HG02981 (cell line): ENCODE data around the gene NT5DC1.
"Not testable (repeated sequence)": the region's sequence is repeated elsewhere in the genome, so short reads cannot be mapped to it uniquely, and the experiment has no call there.

Source experiments
- ATAC-seq: cut with Tn5 transposase; IDR thresholded peaks from one replicate; pipeline ENCODE4 v1.9.1; 2021; ENCODE audit warnings: mild to moderate bottlenecking, moderate library complexity; ENCODE audit not compliant: unreplicated experiment

Gene NT5DC1

DNA sequence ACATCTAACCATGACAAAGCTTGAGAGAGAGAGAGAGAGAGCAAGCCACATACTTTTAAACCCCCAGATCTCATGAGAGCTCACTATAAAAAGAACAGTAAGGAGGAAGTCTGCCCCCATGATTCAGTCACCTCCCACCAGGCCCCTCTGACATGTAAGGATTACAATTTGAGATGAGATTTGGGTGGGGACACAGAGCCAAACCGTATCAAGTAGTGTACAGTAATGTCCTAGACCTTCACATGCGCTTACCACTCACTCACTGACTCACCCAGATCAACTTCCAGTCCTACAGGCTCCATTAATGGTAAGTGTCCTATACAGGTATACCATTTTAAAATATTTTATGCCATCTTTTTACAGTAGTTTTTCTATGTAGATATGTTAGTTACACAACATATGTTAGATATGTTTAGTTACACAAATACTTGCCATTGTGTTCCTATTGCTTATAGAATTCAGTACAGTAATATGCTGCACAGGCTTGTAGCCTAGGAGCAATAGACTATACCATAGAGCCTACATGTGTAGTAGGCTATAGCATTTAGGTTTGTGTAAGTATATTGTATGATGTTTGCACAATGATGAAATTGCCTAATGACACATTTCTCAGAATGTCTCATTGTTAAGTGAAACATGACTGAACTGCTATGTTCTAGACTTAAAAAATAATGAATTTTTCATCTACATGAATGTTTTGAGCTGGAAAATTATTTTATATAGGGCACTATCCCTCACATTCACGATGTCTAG is 167.4 kb downstream of the NT5DC1 start:
- ATAC-seq: peak; percentile 15

DNA sequence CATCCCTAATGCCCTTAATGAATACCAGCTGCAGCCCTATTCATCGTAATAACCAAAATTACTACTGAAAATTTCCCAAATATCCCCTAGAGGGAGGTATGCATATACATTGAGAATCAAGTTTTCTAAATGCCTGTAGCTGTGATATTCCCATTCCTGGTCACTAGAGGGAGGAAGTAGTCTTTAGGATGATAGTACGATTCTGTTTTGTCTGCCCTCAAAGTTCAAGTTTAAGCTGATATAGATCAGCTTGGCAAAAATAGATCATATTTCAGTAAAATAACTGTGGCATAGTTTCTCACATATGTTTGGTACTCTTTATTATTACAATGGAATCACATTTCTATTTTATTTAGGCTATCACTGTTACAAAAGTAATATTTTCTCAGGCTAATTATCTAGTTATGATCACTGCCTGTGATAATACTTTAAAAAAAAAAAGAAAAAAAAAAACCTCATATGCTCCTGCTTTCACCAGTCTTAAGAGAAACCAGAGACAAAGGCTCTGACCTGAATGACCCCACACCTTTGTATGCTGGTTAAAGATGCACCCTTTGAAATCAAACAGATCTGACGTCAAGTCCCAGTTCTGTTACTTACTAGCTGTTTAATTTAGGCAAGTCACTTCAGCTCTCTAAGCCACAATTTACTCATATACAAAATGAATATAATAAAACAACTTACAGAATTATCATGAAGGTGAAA is 168.1 kb downstream of the NT5DC1 start:
- peak; percentile 90 for ATAC-seq

DNA sequence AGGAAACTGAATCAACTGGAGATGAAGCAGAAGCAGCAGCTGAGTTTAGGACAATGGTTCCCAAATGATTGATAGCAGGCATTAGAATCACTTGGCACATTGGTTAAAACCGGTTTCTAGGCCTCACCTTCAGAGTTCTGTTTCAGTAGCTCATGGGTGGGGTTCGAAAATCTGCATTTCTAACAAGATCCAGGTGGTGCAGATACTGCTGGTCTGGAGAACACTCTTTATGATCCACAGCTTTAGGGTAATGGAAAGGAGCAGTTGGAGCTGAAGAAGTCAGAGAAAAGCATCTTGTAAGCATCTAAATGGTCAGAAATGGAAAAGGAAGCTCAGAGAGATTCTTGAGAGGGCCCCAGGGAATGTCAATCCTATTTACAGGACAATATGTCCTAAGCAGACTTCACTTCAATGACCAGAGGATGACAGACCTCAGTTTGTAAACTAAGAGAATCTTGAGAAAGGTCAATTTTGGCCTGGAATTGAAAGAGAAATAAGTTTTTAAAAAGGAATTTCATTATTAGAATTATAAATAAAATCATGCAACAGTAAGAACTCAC is 170.6 kb downstream of the NT5DC1 start:
- no peak for ATAC-seq

DNA sequence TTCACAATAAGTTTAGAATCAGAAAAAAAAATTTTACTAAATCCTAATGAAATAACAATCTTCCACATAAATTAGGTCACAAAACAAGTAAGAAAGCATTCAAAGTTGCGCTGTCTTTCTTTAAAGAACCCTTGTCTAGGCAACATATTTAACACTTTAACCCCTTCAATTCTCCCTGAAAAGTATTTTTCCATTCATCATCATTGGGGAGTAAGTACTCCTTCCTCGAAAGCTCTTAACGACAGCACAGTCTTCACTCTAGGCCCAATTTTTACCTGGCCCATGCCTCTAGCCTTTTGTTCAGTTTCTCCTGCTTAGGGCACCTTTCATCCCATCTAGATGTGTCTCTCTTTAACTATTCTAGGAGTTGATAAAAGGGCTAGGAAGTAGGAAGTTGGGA is 176.5 kb downstream of the NT5DC1 start:
- no peak for ATAC-seq

DNA sequence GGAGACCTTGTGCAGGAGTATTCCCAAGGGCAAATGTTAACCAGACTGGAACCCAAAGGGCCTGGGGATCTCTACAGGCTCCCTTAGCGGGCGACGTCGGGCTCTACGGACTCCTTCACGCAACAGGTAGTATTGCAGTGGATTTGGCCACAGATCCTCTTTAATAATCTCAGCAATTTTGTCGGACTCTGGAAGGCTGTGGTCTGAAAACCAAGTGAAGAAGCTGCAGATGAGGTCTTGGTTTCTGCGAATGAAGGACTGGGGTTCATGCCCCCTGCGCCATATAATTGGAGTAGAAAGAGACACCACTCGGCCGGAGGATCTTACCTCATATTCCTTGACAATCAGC is 177.8 kb downstream of the NT5DC1 start:
- no peak for ATAC-seq

DNA sequence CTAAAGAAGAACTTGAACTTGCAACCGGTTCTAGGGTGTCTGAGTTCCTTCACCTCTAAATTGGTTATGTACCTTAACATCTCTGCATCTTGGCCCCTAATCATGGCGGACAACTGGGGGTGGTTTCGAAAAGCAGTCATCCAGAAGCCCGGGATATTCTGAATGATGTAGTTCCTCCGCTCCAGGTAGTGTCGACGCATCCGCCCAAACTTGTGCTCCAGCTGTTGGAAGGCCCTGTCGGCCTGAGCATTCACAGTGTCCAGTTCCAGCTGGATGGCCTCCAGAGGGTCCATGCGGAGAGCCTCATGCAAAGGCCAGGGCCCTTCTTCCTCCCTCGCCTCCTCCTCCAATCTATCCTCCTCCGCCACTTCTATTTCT is 178.2 kb downstream of the NT5DC1 start:
- ATAC-seq: no peak

DNA sequence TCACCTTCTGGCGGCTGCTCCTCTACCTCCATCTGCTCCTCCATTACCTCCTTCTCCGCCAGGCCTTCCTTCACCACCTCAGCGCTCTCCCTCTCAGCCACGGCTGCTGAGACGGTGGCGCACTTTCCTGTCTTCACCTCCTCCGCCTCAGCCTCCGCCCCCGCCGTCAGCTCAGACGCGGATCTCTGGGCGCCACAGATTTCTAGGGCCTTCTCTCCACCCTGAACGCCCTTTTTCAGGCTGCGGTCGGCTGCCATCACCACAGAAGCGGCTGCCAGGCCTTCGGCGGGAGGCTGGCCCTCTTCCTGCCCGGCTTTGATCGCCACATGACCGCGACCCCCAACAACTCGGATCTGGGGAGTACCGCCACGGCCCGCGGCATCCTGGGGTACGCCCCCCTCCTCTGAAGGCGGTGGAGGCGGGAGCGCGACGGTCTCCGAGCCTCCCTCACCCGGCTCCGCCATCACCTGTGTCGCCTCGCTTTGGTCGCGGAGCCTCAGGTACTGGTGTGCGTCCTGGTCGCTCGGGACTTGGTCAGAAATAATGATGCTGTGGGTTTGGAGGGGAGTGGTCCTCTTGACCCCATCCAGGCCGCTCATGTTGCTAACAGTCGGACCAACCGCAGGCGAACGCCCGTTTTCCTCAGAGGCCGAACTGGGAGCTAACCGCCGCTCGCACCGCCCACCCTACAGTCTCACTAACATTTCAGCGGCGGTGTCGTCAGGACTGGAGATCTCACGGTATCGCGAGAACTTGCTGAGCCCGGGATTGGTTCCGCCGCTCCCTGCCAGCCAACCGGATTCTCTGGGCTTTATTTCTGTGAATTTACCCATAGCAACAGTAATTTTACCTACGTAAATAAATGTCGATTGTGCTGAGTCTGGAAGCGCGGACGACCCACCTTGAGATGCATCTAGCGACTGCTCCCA is 178.8 kb downstream of the NT5DC1 start, which contains the start of gene TSPYL1:
Gene TSPYL1, minus strand, starts transcription at position 699 of the 929 bp plus-strand sequence. Its CDS starts 100 bp downstream, at position 599.
- peak; percentile 95 for ATAC-seq

DNA sequence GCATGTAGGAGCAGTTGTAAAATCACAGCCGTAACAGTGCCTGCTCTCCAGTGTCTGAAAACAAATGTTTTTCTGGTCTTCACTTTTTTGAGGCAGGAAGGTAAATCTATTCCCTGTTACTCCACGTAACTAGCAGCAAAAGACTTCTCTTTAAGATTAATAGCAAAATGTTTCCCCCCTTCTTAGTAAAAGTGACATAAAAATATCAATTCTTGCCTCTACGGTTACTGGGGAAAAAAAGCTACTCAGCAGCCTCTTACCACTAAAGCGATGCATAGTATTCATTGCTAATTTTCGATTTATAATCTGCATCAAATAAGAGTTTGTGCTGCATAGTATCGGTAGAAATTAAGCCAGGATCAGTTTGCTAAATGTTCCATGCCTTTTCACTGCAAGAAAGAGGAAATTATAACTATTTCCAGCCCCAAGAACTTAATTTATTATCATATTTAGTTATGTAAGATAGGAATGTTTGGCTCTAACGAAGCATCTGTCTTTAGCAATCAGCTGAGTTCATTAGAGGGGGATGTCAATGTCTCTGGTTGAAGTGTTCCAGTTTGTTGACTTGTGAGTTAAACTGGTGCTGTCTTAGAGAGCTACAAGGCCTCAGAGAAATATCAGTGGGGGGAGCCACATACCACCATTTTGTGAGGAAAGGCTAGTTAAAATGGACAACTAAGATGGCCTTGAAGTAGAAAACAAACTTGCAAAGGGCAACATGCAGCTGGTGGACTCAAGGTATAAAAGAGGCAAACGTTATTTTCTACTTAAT is 179.7 kb downstream of the NT5DC1 start:
- ATAC-seq: no peak

DNA sequence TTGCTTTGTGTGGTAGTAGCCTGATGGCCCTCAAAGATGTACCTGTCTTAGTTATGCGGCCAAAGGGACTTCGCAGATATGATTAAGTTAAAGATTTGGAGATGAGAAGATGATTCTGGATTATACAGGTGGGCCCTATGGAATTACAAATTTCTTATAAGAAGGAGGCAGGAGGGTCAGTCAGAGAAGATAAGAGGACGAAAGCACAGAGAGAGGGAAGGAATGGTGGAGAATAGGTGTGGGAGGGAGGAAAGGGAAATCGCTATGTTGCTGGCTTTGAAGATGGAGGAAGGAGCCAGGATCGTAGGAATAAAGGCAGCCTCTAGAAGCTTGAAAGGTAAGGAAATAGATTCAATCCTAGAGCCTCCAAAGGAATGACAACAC is 180.3 kb downstream of the NT5DC1 start:
- no peak for ATAC-seq

DNA sequence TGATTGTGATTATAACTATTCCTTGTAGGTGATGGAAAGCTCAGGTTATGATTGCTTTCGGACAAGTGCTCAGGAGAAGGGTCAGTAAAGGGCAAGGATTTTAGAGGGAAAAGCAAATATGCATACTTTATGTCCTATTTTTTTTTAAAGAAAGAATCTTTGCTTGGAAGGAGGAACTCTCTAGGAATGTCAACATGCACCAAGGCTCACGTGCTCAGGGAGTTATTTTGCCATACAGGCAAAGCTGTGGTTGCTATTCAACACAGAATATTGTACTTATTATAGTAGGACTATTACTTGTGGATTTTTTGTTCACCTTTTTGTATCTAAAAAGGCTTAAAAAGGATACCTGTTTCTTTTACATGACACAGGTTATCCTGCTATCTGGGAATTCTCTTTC is 182.0 kb downstream of the NT5DC1 start:
- ATAC-seq: no peak

DNA sequence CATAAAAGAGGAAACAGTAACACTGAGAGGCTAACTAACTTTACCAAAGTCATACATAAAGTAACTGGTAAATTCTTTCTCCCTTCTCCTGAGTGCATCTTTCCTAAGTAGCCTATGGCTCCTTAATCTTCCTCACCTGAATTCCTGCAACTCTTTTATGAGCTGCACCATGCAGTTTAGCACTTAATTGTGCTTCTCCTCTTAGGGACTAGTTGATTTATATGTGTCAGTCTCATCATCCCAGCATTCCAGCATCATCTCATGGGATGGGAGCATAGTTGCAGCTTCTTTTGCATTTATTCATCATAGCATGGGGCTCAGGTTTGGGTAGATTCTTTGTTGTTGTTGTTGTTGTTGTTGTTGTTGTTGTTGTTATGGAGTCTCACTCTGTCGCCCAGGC is 182.5 kb downstream of the NT5DC1 start:
- no peak for ATAC-seq

DNA sequence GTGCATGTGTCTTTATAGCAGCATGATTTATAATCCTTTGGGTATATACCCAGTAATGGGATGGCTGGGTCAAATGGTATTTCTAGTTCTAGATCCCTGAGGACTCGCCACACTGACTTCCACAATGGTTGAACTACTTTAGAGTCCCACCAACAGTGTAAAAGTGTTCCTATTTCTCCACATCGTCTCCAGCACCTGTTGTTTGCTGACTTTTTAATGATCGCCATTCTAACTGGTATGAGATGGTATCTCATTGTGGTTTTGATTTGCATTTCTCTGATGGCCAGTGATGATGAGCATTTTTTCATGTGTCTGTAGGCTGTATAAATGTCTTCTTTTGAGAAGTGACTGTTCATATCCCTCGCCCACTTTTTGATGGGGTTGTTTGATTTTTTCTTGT is 184.3 kb downstream of the NT5DC1 start:
- ATAC-seq: not testable (repeated sequence)

DNA sequence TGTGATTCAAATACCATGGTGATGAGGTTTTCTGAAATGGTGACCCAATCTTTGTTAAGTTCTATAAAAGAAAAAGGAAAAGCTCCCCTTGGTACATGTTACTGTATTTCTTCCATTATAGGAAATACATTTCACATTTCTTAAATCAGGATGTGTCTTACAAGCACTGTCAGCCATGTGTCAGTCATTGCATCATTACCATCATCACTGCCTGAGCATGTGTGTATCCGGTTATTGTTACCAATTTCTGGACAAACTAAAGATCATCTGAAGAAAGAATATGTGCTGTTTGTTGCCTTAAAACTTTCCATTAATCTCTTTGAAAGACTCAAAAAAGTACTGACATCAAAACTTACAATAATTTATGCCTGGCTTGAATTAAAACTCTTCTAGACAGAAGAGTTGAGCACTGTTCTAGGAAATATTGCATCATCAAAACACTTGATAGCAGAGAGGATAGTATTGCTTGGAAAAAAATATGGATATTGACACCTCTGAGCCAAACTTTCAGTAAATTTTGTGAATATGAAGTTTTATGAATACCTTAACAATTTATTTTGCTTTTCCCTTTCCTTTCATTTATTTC is 186.2 kb downstream of the NT5DC1 start:
- no peak for ATAC-seq

DNA sequence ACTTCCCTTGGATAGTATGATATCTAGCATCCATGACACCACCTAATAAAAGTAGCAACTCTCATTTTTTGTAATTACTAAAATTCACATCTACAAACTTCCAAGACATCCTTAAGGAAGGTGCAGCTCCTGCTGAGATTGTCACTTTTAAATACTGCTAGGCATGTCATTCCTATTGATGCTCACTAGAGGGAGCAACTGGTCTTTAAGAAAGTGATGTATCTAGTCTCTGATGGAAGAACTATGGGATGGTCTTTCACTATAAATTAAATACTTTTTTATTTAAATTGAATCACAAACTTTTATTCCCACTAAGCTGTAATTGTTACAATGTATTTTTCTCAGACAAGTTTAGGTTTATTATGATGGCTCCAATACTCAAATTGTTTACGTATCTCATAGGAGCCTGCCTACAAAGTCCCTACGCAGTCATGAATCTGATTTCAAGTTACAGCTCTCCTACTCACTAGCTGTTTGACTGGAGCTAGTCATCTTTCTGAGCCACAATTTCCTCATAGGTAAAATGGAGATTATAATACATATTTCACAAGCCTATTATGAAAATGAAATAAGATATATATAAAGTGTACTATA is 187.1 kb downstream of the NT5DC1 start:
- no peak for ATAC-seq

DNA sequence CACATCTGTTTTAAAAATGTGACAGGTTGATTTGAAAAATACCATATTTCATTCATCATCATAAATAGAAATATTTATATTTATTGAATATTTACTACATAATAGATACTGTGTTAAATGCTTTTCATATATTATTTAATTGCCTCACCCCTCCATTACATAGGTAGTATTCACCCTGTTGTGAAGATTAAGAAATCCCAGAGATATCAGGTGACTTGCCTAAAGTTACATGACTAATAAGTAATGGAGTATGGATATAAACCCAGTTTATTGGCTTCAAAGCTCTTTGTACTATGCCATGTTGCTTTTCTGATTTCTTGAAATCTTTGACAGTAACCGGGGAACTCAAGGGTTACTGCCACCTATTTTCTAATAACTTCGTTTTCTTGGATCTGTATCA is 189.2 kb downstream of the NT5DC1 start:
- no peak for ATAC-seq

DNA sequence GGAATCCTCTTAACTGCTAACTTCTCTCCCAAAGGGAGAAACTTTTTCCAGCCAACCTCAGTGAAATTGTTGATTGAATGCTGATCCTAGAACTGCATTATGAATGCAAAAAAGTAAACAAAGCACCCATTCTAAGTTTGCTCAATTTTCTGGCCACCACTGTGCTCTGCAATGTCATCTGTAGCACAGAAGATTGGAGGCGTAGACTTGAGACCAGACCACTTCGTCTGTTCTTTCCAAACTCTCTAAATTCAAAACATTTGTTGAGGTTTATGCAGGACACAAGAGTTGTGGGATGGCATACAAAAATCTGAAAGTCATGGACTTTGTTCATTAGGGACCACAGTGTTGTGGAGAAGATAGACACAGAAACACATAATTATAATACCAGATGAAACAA is 190.1 kb downstream of the NT5DC1 start:
- no peak for ATAC-seq

DNA sequence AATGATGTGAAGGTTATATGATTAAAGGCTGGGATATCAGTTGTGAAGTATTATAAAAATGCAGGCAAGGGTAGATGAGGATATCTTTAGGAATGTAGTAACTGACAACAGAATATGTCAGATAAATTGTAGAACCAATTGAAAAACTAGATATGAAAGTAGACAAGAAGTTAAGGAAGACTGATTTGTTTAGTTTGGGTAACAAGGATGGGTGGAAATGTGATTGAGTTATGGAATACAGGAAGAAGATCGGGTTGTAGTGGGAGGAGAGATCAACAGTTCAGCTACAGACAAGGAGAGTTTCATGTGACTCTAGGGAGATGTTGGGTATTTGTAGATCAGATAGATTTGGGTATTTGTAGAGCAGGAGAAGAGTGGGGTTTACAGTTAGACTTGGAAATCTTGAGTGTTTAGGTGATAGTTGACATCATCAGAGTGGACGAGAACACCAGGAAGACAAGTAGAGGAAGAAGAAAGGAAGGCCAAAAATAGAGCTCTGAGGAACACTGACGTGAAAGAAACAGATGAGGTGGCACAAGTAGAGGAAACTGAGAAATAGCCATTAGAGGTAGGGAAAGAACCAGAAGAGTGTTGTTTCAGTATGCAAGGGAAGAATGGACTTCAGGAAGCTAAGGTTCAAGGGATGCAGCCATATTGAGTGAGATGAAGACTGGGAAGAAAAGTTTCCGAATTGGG is 191.2 kb downstream of the NT5DC1 start:
- ATAC-seq: no peak

DNA sequence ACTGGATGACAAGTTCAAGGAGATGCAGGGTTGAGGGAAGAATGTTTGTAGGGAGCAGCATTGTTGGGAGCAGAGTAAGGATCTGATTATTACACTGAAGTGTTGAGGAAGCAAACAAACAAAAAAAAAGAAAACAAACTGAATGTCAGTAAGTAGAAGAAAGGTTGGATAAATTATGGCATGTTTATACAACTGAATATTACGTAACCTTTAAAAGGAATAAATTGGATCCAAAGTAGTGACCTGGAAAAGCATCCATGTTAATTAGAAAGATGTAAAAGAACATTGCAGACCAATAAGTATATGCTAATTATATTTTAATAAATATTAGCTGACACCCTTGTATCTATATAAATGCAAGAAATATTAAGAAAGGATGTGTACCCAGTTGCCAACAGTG is 191.9 kb downstream of the NT5DC1 start:
- ATAC-seq: no peak

DNA sequence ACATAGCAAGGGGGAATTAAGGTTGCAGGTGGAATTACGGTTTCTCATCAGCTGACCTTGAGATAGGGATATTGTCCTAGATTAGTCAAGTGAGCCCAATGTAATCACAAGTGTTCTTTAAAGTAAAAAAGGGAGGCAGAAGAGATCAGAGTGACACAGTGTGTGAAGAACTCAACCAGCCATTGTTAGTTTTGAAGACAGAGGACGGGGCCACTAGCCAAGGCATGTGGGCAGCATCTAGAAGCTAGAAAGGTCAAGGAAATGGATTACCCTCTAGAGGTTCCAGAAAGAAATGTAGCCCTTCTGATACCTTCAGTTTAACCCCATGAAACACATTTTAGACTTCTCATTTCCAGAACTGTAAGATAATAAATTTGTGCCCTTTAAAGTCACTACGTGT is 197.6 kb downstream of the NT5DC1 start:
- ATAC-seq: no peak
